DOHH2 (cell line): Measurements from ENCODE around the gene TCF12.

ENCODE experiments used
- EZH2phosphoT487 ChIP-seq: fragments of 200-600 bp; sonication (generic); IDR thresholded peaks from 2 replicates; pipeline ENCODE4 v1.6.1; 2017; ENCODE audit warnings: borderline replicate concordance, mild to moderate bottlenecking, antibody characterized with exemption, low read length, moderate library complexity, mixed read lengths
- TF ChIP-seq, protein P1 (sequence below): fragments of 200-600 bp; sonication (generic); IDR thresholded peaks from one replicate; pipeline ENCODE4 v1.5.1; 2014; ENCODE audit warnings: antibody characterized with exemption, mild to moderate bottlenecking, low read depth, low read length; ENCODE audit not compliant: poor library complexity, severe bottlenecking

DNA sequence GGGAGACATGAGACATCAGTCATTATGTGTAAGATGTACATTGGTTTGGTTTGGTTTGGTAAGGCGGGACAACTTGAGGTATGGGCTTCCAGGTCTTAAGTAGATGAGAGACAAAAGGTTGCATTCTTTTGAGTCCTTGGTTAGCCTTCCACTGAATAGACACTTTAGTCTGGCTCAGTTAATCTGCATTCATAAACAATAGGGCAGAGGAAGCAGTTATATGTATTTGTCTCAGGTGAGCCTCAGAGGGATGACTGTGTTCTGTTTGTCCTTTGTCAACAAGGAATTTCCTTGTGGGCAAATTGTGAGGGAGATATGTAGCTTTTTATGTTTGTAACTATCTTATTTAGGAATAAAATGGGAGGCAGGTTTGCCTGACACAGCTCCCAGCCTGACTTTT lies 50.4 kb downstream of the TCF12 start:
- TF ChIP-seq, protein P1, sequence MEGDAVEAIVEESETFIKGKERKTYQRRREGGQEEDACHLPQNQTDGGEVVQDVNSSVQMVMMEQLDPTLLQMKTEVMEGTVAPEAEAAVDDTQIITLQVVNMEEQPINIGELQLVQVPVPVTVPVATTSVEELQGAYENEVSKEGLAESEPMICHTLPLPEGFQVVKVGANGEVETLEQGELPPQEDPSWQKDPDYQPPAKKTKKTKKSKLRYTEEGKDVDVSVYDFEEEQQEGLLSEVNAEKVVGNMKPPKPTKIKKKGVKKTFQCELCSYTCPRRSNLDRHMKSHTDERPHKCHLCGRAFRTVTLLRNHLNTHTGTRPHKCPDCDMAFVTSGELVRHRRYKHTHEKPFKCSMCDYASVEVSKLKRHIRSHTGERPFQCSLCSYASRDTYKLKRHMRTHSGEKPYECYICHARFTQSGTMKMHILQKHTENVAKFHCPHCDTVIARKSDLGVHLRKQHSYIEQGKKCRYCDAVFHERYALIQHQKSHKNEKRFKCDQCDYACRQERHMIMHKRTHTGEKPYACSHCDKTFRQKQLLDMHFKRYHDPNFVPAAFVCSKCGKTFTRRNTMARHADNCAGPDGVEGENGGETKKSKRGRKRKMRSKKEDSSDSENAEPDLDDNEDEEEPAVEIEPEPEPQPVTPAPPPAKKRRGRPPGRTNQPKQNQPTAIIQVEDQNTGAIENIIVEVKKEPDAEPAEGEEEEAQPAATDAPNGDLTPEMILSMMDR, result no peak
- TF ChIP-seq EZH2phosphoT487, result no peak
